ENCODE measurements around the gene SEL1L.
"Not testable (repeated sequence)": the region's sequence is repeated elsewhere in the genome, so short reads cannot be mapped to it uniquely, and the experiment has no call there.

The SEL1L gene

GRCh38 chr14:81523616-81524015, 10.0 kb downstream of the SEL1L start:
- no peak for DNase-seq

DNA sequence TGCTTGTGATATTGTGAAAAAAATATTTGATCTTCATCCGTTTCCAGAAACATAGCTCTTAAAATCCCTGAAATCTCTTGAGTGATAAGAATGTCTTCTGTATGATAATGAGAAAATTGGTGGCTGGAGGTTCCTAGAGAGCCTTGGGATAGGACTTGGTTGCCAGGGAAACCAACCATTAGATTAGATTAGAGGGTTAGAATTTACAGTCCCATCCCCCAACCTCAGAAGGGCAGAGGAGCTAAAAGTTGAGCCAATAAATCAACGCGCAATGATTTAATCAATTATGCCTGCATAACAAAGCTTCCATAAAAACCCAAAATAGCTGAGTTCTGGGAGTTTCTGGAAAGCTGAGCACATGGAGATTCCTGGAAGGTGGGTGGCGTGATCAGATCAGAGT, 10.6 kb downstream of the SEL1L start:
- no peak for DNase-seq

- peak; percentile 22 for DNase-seq
Observed at GRCh38 chr14:81521356-81521755, 12.3 kb downstream of the SEL1L start.

GRCh38 chr14:81519200-81520011, 14.2 kb downstream of the SEL1L start:
- DNase-seq: no peak

GRCh38 chr14:81517798-81518398, 15.8 kb downstream of the SEL1L start:
- no peak for DNase-seq

GRCh38 chr14:81516986-81517797, 16.5 kb downstream of the SEL1L start:
- DNase-seq: peak; percentile 51

GRCh38 chr14:81515927-81516326, 17.7 kb downstream of the SEL1L start:
- not testable (repeated sequence) for DNase-seq

DNA sequence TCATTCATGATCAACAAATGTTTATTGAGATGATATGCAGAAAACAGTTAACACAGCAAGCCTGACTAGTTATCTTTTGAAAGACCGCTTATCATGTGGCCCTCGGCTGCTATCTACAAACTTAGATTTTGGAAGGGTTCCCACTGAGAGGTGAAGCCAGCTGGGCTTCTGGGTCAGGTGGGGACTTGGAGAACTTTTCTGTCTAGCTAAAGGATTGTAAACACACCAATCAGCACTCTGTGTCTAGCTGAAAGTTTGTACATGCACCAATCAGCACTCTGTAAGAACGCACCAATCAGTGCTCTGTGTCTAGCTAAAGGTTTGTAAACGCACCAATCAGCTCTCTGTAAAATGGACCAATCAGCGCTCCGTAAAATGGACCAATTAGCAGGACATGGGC, 20.8 kb downstream of the SEL1L start:
- not testable (repeated sequence) for DNase-seq

DNA sequence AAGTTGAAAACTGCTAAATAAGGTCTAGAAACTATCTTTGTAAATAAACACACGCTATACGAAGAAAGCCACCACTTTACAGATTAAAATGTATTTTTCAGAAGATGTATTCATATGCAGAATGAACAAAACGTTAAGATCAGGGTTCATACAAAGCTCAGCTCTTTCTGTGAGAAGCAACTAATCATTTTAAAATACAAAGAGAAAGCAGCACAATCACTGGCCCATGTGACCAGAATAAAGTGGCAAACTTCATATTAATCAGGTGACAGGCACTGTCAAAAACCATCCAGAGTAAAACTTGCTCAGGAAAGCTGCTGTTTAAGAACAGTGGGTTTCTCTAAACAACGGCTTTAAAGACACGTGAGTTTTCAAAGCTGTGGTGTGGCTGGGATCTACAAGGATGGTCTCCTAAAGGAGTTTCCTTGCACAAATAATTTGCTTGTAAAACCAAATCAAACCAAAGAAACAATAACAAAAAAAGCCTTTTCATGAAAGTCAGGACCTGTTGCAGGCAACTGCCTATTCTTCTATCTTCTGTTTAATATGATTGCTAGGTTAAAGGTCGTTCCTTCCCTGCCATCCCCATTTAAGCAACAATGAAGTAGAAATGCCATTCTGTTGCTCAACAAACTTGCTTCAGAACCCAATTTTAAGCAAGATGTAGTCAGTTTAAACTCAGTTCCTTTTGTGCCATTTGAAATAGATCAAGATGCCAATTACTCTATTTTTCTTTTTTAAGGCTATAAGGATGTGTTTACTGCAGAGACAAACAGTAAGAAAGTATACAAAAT, 22.3 kb downstream of the SEL1L start:
- no peak for DNase-seq

DNA sequence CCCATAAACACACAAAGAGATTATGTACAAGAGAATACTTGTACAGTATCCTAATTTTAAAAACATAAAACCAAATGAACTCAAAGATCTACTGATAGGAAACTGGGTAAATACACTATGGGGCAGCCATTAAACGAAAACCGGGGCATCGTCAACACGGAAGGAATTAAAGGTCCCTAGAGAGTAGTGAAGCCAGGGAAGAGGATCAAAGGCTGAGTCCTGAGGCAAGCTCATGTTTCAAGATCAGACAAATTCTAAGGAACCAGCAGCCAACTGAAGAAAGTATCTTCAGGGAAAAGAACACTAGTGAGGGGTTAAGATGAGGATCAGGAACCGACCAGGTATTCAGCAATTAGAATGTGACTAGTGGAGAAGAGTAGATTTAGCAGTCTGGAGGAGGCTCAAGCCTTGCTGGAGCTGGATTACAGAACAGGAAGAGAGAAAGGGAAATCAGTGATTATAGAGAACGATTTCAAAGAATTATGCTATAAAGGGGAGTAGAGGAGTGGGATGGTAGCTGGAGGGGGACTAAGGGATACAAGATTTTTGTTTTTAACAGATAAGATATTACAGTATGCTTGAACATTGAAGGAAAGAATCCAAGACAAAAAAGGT, 23.7 kb downstream of the SEL1L start:
- peak; percentile 8 for DNase-seq

GRCh38 chr14:81509321-81509720, 24.3 kb downstream of the SEL1L start:
- no peak for DNase-seq

GRCh38 chr14:81506487-81506886, 27.2 kb downstream of the SEL1L start:
- DNase-seq: no peak

GRCh38 chr14:81504864-81505263, 28.8 kb downstream of the SEL1L start:
- no peak for DNase-seq

DNA sequence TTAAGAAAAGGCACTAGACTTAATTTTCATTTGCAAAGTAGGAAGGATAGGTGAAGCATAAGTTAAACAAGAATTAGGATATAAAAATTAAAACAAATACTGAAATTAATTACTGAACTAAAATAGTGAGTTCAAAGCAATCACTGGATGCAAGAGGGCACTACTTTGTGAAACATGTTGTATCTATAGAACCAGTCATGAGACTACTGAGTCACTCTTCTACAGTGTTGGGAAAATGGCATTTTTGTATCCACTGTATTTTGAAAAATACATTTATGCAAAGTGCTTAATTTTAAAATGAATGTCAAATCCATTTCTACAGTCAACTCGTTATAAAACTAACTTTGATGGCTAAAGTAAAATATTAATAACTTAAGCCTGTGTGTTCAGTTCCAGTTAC, 47.9 kb downstream of the SEL1L start:
- no peak for DNase-seq

GRCh38 chr14:81485372-81485771, 48.3 kb downstream of the SEL1L start:
- DNase-seq: no peak

DNA sequence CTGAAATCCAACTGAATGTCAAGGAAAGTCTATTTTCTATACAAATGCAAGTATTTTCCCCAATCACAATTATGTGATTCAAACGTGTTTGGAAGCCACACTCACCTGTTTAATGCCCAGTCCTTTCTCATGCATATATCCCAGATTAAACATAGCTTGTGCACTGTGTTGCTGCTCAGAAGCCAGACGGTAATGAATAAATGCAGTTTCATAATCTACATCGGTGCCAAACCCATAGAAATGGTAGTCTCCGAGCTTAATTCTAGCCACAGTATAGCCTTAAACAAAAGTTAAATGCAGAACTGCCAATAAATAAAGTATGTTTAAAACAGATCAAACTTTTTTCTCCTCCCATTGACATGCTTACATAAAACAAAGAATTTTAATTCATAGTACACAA, 49.5 kb downstream of the SEL1L start:
- DNase-seq: no peak

DNA sequence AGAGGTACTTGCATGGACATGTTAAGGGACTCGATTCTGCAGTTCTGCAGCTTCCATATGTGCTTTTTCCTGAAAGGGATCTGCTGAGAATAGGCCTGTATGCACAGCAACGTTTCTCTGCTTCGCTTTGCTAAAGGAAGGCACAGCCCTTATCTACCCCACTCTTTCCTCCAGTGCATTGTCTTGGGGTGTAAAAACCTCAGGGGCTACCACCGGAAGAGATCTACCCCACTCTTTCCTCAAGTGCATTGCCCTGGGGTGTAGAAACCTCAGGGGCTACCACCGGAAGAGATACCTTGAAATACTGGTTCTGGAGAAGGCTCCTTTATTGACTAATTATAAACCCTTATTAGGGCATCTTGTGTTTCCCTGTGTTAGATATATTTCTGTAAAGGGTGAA, 52.9 kb downstream of the SEL1L start:
- no peak for DNase-seq

DNA sequence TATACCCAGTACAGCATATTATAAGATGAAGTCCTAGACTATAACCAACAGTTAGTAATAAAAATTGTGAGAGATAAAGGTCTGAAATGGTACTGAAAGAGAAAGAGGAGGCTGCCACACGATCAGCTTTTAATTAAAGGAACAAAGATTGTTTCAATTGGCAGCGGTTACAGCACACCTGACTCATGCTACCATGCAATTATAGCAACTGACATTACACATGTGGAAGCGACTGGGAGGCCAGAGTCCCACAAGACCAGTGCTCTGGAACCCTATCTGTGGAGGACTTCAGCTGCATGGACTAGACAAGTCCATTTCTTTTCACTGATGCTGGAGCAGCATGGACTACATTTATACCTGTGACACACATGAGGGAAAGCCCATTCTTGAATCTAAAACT, 55.2 kb downstream of the SEL1L start:
- no peak for DNase-seq

DNA sequence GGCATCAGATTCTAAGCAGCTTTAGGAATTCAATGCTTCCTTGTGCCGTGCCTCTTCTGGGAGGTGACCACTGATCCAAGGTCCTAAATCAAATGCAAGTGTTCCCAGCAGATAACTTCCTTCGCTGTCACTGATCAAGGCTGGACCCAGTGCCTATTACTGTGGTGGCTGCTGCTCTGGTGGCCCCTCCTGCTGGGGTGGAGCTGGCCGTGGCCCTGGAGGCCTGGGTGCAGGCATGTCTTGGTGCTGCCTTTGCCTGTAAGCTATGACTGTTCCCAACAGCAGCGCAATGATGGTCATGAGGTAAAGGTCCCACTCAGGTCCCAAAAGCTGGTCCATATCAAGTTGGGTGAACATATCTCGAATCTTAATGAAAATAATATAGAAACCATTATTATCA, 56.8 kb downstream of the SEL1L start:
- DNase-seq: no peak

DNA sequence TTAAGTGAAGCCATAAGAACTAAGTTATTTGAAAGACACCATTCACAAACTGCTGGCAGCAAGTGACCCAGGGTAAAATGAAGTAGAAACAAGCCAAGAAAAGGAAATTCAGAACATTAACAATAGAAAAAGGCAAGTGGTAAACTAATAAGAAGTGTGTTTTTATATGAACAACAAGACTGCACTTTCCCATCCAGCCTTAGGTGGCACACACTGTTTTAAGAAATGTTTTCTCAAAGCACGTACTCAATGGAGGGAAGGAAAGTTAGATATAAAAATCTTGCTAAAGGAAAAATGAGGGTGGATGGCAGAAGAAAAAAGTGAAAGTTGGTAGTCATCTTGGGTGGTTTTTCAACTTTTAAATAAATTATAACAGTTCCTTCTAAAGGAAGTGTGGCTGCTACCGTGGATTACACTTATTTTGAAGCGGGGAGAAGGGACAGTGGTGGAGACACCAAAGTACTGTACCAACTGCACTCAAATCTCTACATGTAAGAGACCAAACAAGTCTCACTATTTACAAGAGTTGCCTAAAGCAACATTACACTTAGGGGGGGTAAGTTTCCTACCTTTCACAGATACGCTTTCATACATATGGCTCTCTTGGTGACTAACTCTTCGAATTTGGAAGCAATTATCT, 58.8 kb downstream of the SEL1L start:
- DNase-seq: no peak

DNA sequence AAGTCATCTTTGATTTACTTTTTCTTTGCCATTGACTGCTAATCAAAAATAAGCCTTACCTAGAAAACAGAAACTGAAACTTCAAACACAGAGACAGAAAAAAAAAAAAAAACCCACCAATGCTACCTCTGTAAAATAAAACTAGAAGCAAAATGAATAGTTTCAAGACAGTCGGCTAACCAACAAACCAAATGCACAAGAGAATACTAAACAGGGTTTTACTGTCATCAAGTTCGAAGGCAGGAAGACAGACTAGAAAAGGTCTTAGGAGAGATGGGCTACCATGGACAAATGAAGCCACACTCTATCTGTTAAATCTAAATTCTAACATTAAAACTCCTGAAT, 59.5 kb downstream of the SEL1L start:
- no peak for DNase-seq

Measured in fibroblast of skin of right quadriceps (primary cell).